Measurements from ENCODE around the gene B3GNT7. TPM values are rescaled to one million over a fixed set of nuclear protein-coding genes. Genes with fewer than 3 reads are reported as not detected.
"Not testable (repeated sequence)": the region's sequence is repeated elsewhere in the genome, so short reads cannot be mapped to it uniquely, and the experiment has no call there.

Gene B3GNT7
- total RNA-seq, 1 donor from 2014 or later = 0.52 TPM

GRCh38 chr2:231374771-231375170 is 20.7 kb upstream of the B3GNT7 start:
- Histone ChIP-seq H3K27me3 (ENCODE audit: control insufficient read depth in 3 of 3, insufficient read depth in 3 of 3, low read length in 3 of 3) (no peaks in the 10 kb centered on the region), H3K4me1 (ENCODE audit: control insufficient read depth in 3 of 3, insufficient read depth in 3 of 3, low read length in 3 of 3) (peaks cover 0 to 5% (median 0%) of the 10 kb centered on the region in 3 donors), H3K4me3 (ENCODE audit: low read length in 3 of 3) (no peak overlapping the region), H3K36me3 (ENCODE audit: control insufficient read depth in 3 of 3, insufficient read depth in 3 of 3, low read length in 3 of 3) (no peaks in the 10 kb centered on the region), H3K9ac (ENCODE audit: low read depth in 1 of 3, low read length in 3 of 3) (no peak overlapping the region), H3K27ac (ENCODE audit: low read depth, low read length) (no peak overlapping the region), H3K9me3 (ENCODE audit: control insufficient read depth in 3 of 3, low read length in 3 of 3) (no peaks in the 10 kb centered on the region)

- H3K9me3 ChIP-seq (ENCODE audit: control insufficient read depth in 3 of 3, low read length in 3 of 3); H3K27ac ChIP-seq (ENCODE audit: low read depth, low read length); H3K9ac ChIP-seq (ENCODE audit: low read depth in 1 of 3, low read length in 3 of 3); H3K4me1 ChIP-seq (ENCODE audit: control insufficient read depth in 3 of 3, insufficient read depth in 3 of 3, low read length in 3 of 3); H3K4me3 ChIP-seq (ENCODE audit: low read length in 3 of 3); H3K36me3 ChIP-seq (ENCODE audit: control insufficient read depth in 3 of 3, insufficient read depth in 3 of 3, low read length in 3 of 3); H3K27me3 ChIP-seq (ENCODE audit: control insufficient read depth in 3 of 3, insufficient read depth in 3 of 3, low read length in 3 of 3): not testable (repeated sequence)
Measured at GRCh38 chr2:231375994-231376615, 19.4 kb upstream of the B3GNT7 start.

GRCh38 chr2:231376857-231377256 is 18.7 kb upstream of the B3GNT7 start:
- no peaks in the 10 kb centered on the region for H3K36me3 ChIP-seq (ENCODE audit: control insufficient read depth in 3 of 3, insufficient read depth in 3 of 3, low read length in 3 of 3)
- H3K4me1 ChIP-seq (ENCODE audit: control insufficient read depth in 3 of 3, insufficient read depth in 3 of 3, low read length in 3 of 3) = peaks cover 0 to 3% (median 0%) of the 10 kb centered on the region in 3 donors
- H3K27ac ChIP-seq (ENCODE audit: low read depth, low read length) = no peak overlapping the region
- no peak overlapping the region for H3K4me3 ChIP-seq (ENCODE audit: low read length in 3 of 3)
- no peaks in the 10 kb centered on the region for H3K9me3 ChIP-seq (ENCODE audit: control insufficient read depth in 3 of 3, low read length in 3 of 3)
- no peak overlapping the region for H3K9ac ChIP-seq (ENCODE audit: low read depth in 1 of 3, low read length in 3 of 3)
- H3K27me3 ChIP-seq (ENCODE audit: control insufficient read depth in 3 of 3, insufficient read depth in 3 of 3, low read length in 3 of 3) = no peaks in the 10 kb centered on the region

GRCh38 chr2:231378026-231378722 is 17.3 kb upstream of the B3GNT7 start:
- no peaks in the 10 kb centered on the region for H3K36me3 ChIP-seq (ENCODE audit: control insufficient read depth in 3 of 3, insufficient read depth in 3 of 3, low read length in 3 of 3)

GRCh38 chr2:231379266-231380215 is 16.0 kb upstream of the B3GNT7 start:
- Histone ChIP-seq H3K4me1 (ENCODE audit: control insufficient read depth in 3 of 3, insufficient read depth in 3 of 3, low read length in 3 of 3) (peaks cover 0 to 3% (median 0%) of the 10 kb centered on the region in 3 donors), H3K9ac (ENCODE audit: low read depth in 1 of 3, low read length in 3 of 3) (no peak overlapping the region), H3K27me3 (ENCODE audit: control insufficient read depth in 3 of 3, insufficient read depth in 3 of 3, low read length in 3 of 3) (no peaks in the 10 kb centered on the region), H3K4me3 (ENCODE audit: low read length in 3 of 3) (no peak overlapping the region), H3K9me3 (ENCODE audit: control insufficient read depth in 3 of 3, low read length in 3 of 3) (peaks cover 0 to under 1% (median 0%) of the 10 kb centered on the region in 3 donors), H3K27ac (ENCODE audit: low read depth, low read length) (no peak overlapping the region), H3K36me3 (ENCODE audit: control insufficient read depth in 3 of 3, insufficient read depth in 3 of 3, low read length in 3 of 3) (no peaks in the 10 kb centered on the region)

More at GRCh38 chr2:231378026-231378722, 17.3 kb upstream of the B3GNT7 start:
- no peak overlapping the region for H3K27ac ChIP-seq (ENCODE audit: low read depth, low read length)
- no peak overlapping the region for H3K4me3 ChIP-seq (ENCODE audit: low read length in 3 of 3)
- H3K9me3 ChIP-seq (ENCODE audit: control insufficient read depth in 3 of 3, low read length in 3 of 3) = no peaks in the 10 kb centered on the region
- no peak overlapping the region for H3K9ac ChIP-seq (ENCODE audit: low read depth in 1 of 3, low read length in 3 of 3)
- H3K27me3 ChIP-seq (ENCODE audit: control insufficient read depth in 3 of 3, insufficient read depth in 3 of 3, low read length in 3 of 3) = no peaks in the 10 kb centered on the region
- peaks cover 0 to 3% (median 0%) of the 10 kb centered on the region in 3 donors for H3K4me1 ChIP-seq (ENCODE audit: control insufficient read depth in 3 of 3, insufficient read depth in 3 of 3, low read length in 3 of 3)

- Histone ChIP-seq H3K36me3 (ENCODE audit: control insufficient read depth in 3 of 3, insufficient read depth in 3 of 3, low read length in 3 of 3) (no peaks in the 10 kb centered on the region), H3K4me3 (ENCODE audit: low read length in 3 of 3) (no peak overlapping the region), H3K27ac (ENCODE audit: low read depth, low read length) (no peak overlapping the region), H3K27me3 (ENCODE audit: control insufficient read depth in 3 of 3, insufficient read depth in 3 of 3, low read length in 3 of 3) (no peaks in the 10 kb centered on the region), H3K9ac (ENCODE audit: low read depth in 1 of 3, low read length in 3 of 3) (no peak overlapping the region), H3K4me1 (ENCODE audit: control insufficient read depth in 3 of 3, insufficient read depth in 3 of 3, low read length in 3 of 3) (peaks cover 0 to 3% (median 0%) of the 10 kb centered on the region in 3 donors), H3K9me3 (ENCODE audit: control insufficient read depth in 3 of 3, low read length in 3 of 3) (peaks cover 0 to 5% (median 0%) of the 10 kb centered on the region in 3 donors)
Measured at GRCh38 chr2:231380307-231380706, 15.2 kb upstream of the B3GNT7 start.

GRCh38 chr2:231380991-231381847 is 14.3 kb upstream of the B3GNT7 start:
- Histone ChIP-seq H3K4me1 (ENCODE audit: control insufficient read depth in 3 of 3, insufficient read depth in 3 of 3, low read length in 3 of 3) (peaks cover 0 to 3% (median 0%) of the 10 kb centered on the region in 3 donors), H3K9me3 (ENCODE audit: control insufficient read depth in 3 of 3, low read length in 3 of 3) (peaks cover 0 to 5% (median 3%) of the 10 kb centered on the region in 3 donors), H3K27ac (ENCODE audit: low read depth, low read length) (no peak overlapping the region), H3K9ac (ENCODE audit: low read depth in 1 of 3, low read length in 3 of 3) (no peak overlapping the region), H3K4me3 (ENCODE audit: low read length in 3 of 3) (no peak overlapping the region), H3K27me3 (ENCODE audit: control insufficient read depth in 3 of 3, insufficient read depth in 3 of 3, low read length in 3 of 3) (no peaks in the 10 kb centered on the region), H3K36me3 (ENCODE audit: control insufficient read depth in 3 of 3, insufficient read depth in 3 of 3, low read length in 3 of 3) (no peaks in the 10 kb centered on the region)

- Histone ChIP-seq H3K36me3 (ENCODE audit: control insufficient read depth in 3 of 3, insufficient read depth in 3 of 3, low read length in 3 of 3) (no peaks in the 10 kb centered on the region), H3K27ac (ENCODE audit: low read depth, low read length) (no peak overlapping the region), H3K9ac (ENCODE audit: low read depth in 1 of 3, low read length in 3 of 3) (no peak overlapping the region), H3K4me1 (ENCODE audit: control insufficient read depth in 3 of 3, insufficient read depth in 3 of 3, low read length in 3 of 3) (peaks cover 0 to 3% (median 0%) of the 10 kb centered on the region in 3 donors), H3K4me3 (ENCODE audit: low read length in 3 of 3) (no peak overlapping the region), H3K9me3 (ENCODE audit: control insufficient read depth in 3 of 3, low read length in 3 of 3) (peaks cover 0 to 5% (median 3%) of the 10 kb centered on the region in 3 donors), H3K27me3 (ENCODE audit: control insufficient read depth in 3 of 3, insufficient read depth in 3 of 3, low read length in 3 of 3) (no peaks in the 10 kb centered on the region)
Measured at GRCh38 chr2:231382116-231382515, 13.4 kb upstream of the B3GNT7 start.

- Histone ChIP-seq H3K4me3 (ENCODE audit: low read length in 3 of 3) (no peak overlapping the region), H3K9me3 (ENCODE audit: control insufficient read depth in 3 of 3, low read length in 3 of 3) (peaks cover 0 to 5% (median 3%) of the 10 kb centered on the region in 3 donors), H3K9ac (ENCODE audit: low read depth in 1 of 3, low read length in 3 of 3) (no peak overlapping the region), H3K27me3 (ENCODE audit: control insufficient read depth in 3 of 3, insufficient read depth in 3 of 3, low read length in 3 of 3) (no peaks in the 10 kb centered on the region), H3K4me1 (ENCODE audit: control insufficient read depth in 3 of 3, insufficient read depth in 3 of 3, low read length in 3 of 3) (peaks cover 0 to 7% (median 2%) of the 10 kb centered on the region in 3 donors), H3K36me3 (ENCODE audit: control insufficient read depth in 3 of 3, insufficient read depth in 3 of 3, low read length in 3 of 3) (no peaks in the 10 kb centered on the region), H3K27ac (ENCODE audit: low read depth, low read length) (no peak overlapping the region)
Measured at GRCh38 chr2:231383416-231384108, 11.9 kb upstream of the B3GNT7 start.
